ENCODE data around the gene STK32B. TPM values are rescaled to one million over a fixed set of nuclear protein-coding genes. Genes with fewer than 3 reads are reported as not detected.

The STK32B gene
- total RNA-seq, 1 donor from 2014 or later, result not detected

GRCh38 chr4:5157791-5158770, 106.8 kb downstream of the STK32B start:
- Mint-ChIP-seq H3K4me3 (no peak overlapping the region), H3K4me1 (no peaks in the 10 kb centered on the region), H3K9me3 (no peaks in the 10 kb centered on the region), H3K27me3 (peaks cover 4% of the 10 kb centered on the region), H3K36me3 (ENCODE audit: low read depth) (no peaks in the 10 kb centered on the region), H3K27ac (no peak overlapping the region)
- POLR2A ChIA-PET, result interaction anchor here (0.6 kb wide), 1 partner anchor 9 kb away, joined by 4 read pairs; no protein-coding TSS in a partner anchor
- DNase-seq, result no peak
- CTCF ChIA-PET, result no interaction called here
- intact Hi-C loops (cut with micrococcal nuclease), result no loop called here
- TF ChIP-seq CTCF (IDR thresholded peaks at IDR 0.05), result no peak
- ATAC-seq (ENCODE audit: low read depth), result no peak

DNA sequence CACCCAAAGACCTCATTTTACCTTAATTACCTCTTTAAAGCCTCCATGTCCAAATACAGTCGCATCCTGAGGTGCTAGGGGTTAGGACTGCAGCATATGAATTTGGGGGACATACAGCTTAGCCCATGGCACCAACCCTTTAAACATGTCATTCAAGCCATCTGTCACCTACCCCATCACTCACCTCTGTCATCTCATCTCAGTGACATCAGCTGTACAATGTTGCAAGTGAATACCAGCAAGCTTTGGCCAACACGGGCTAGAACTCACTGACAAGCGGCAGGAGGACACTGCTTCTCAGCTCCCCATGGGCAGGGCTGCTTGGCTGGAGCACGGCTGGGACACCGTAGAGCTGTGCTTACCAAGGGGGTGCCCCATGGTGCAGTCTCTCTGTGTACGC, 107.5 kb downstream of the STK32B start:
- H3K9me3 Mint-ChIP-seq, result no peaks in the 10 kb centered on the region
- peaks cover 4% of the 10 kb centered on the region for H3K27me3 Mint-ChIP-seq
- ATAC-seq (ENCODE audit: low read depth) (no peak), DNase-seq (no peak)
- H3K36me3 Mint-ChIP-seq (ENCODE audit: low read depth), result no peaks in the 10 kb centered on the region
- H3K27ac Mint-ChIP-seq, result no peak overlapping the region
- H3K4me3 Mint-ChIP-seq, result no peak overlapping the region
- intact Hi-C loops (cut with micrococcal nuclease), result no loop called here
- TF ChIP-seq CTCF (IDR thresholded peaks at IDR 0.05), result no peak
- ChIA-PET POLR2A (no interaction called here), CTCF (no interaction called here)
- no peaks in the 10 kb centered on the region for H3K4me1 Mint-ChIP-seq

DNA sequence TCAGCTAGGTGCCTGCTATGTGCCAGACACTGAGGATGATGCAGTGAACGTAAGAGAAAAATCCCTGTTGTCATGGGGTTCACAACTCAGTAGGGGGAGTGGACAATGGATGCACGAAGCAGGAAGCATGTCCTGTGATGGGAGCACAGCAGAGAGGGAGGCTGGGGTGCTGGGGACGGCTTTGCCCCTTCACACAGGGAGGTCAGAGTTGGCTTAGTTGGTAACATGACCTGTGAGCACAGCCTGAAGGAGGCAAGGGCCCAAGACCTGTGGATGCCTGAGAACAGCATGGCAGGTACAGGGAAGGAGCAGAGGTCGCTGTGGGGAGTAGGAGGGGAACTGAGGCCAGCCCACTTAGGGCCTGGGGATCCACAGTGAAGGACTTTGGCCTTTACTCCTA, 109.4 kb downstream of the STK32B start:
- CTCF ChIA-PET, result no interaction called here
- Mint-ChIP-seq H3K9me3 (no peaks in the 10 kb centered on the region), H3K27me3 (no peaks in the 10 kb centered on the region), H3K4me1 (no peaks in the 10 kb centered on the region), H3K27ac (no peak overlapping the region), H3K4me3 (no peak overlapping the region), H3K36me3 (ENCODE audit: low read depth) (no peaks in the 10 kb centered on the region)
- POLR2A ChIA-PET, result no interaction called here
- no peak for TF ChIP-seq CTCF (IDR thresholded peaks at IDR 0.05)
- ATAC-seq (ENCODE audit: low read depth) (no peak), DNase-seq (no peak)
- intact Hi-C loops (cut with micrococcal nuclease), result no loop called here

- Mint-ChIP-seq H3K27ac (no peak overlapping the region), H3K9me3 (no peaks in the 10 kb centered on the region), H3K27me3 (no peaks in the 10 kb centered on the region), H3K36me3 (ENCODE audit: low read depth) (no peaks in the 10 kb centered on the region), H3K4me3 (no peak overlapping the region), H3K4me1 (no peaks in the 10 kb centered on the region)
- DNase-seq (no peak), ATAC-seq (ENCODE audit: low read depth) (no peak)
- CTCF ChIA-PET, result no interaction called here
- intact Hi-C loops (cut with micrococcal nuclease), result no loop called here
- TF ChIP-seq CTCF (IDR thresholded peaks at IDR 0.05), result no peak
- POLR2A ChIA-PET, result no interaction called here
Observed at GRCh38 chr4:5162909-5163508, 111.7 kb downstream of the STK32B start.

DNA sequence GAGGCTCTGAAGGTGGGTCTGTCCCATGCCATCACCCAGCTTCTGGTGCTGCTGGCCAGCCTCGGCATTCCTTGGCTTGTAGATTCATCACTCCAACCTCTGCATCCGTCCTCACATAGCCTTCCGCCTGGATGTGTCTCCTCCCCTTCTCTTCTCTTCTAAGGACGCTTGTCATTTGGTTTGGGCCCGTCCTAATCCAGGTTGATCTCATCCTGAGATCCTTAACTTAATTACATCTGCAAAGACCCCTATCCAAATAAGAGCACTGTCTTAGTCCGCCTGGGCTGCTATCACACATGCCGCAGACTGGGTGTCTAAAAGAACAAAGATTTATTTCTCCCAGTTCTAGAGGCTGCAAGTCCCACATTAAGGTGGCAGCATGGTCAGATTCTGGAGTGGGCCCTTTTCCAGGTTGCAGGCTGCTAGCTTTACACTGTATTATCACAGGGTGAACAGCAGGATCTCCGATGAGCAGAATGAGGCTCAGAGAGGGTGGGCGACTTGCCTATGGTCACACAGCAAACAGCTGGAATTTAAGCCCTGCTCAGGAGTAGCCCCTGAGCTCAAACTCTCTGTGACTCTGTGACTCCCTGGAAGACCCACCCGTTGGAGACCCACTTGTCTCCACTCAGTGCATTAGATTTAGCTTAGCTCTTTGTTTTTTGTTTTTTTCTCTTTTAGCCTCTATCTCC, 113.1 kb downstream of the STK32B start:
- ChIA-PET CTCF (no interaction called here), POLR2A (no interaction called here)
- DNase-seq (no peak), ATAC-seq (ENCODE audit: low read depth) (no peak)
- H3K27ac Mint-ChIP-seq, result no peak overlapping the region
- no peak overlapping the region for H3K4me3 Mint-ChIP-seq
- no peaks in the 10 kb centered on the region for H3K27me3 Mint-ChIP-seq
- intact Hi-C loops (cut with micrococcal nuclease), result no loop called here
- no peaks in the 10 kb centered on the region for H3K9me3 Mint-ChIP-seq
- H3K4me1 Mint-ChIP-seq, result no peaks in the 10 kb centered on the region
- TF ChIP-seq CTCF (IDR thresholded peaks at IDR 0.05), result no peak
- no peaks in the 10 kb centered on the region for H3K36me3 Mint-ChIP-seq (ENCODE audit: low read depth)

Data from activated B cell treated with CpG ODN at 0.5 μM for 24 hours (primary cell).